ENCODE data around the gene CD1E. TPM values are rescaled to one million over a fixed set of nuclear protein-coding genes. Genes with fewer than 3 reads are reported as not detected.
"Not testable (repeated sequence)": the region's sequence is repeated elsewhere in the genome, so short reads cannot be mapped to it uniquely, and the experiment has no call there.

CD1E gene
- total and polyA plus RNA-seq, 5 donors from 2014 or later = not detected

DNA sequence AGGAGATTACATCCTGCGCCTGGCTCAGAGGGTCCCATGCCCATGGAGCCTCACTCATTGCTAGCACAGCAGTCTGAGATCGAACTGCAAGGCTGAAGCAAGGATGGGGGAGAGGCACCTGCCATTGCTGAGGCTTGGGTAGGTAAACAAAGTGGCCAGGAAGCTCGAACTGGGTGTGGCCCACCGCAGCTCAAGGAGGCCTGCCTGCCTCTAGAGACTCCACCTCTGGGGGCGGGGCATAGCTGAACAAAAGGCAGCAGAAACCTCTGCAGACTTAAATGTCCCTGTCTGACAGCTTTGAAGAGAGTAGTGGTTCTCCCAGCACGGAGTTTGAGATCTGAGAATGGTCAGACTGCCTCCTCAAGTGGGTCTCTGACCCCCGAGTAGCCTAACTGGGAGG is 17.3 kb upstream of the CD1E start:
- not testable (repeated sequence) for H3K4me3 ChIP-seq (ENCODE audit: low read depth, low read length); H3K27ac ChIP-seq (ENCODE audit: insufficient read depth, low read length, poor library complexity, severe bottlenecking); H3K36me3 ChIP-seq (ENCODE audit: control insufficient read depth, insufficient read depth, low read length); H3K9me3 Mint-ChIP-seq; H3K36me3 Mint-ChIP-seq; H3K27me3 ChIP-seq (ENCODE audit: control insufficient read depth, insufficient read depth, low read length); ATAC-seq (ENCODE audit: low read depth in 2 of 2); H3K27ac Mint-ChIP-seq; H3K4me1 ChIP-seq (ENCODE audit: control insufficient read depth, insufficient read depth, low read length, poor library complexity, severe bottlenecking); H3K9me3 ChIP-seq (ENCODE audit: control insufficient read depth in 2 of 2, low read length in 2 of 2); H3K4me3 Mint-ChIP-seq
- Mint-ChIP-seq H3K4me1 (peaks cover 0 to 19% (median 1%) of the 10 kb centered on the region in 4 donors), H3K27me3 (peaks cover 15% of the 10 kb centered on the region)
- DNase-seq = peak in 1 of 3 donors; percentile 71

GRCh38 chr1:158348946-158349345 is 4.7 kb upstream of the CD1E start:
- H3K4me3 Mint-ChIP-seq; H3K36me3 ChIP-seq (ENCODE audit: control insufficient read depth, insufficient read depth, low read length); H3K9me3 ChIP-seq (ENCODE audit: control insufficient read depth in 2 of 2, low read length in 2 of 2); DNase-seq; H3K27ac ChIP-seq (ENCODE audit: insufficient read depth, low read length, poor library complexity, severe bottlenecking); H3K36me3 Mint-ChIP-seq; ATAC-seq (ENCODE audit: low read depth in 2 of 2); H3K4me3 ChIP-seq (ENCODE audit: low read depth, low read length); H3K27me3 ChIP-seq (ENCODE audit: control insufficient read depth, insufficient read depth, low read length); H3K27ac Mint-ChIP-seq; H3K4me1 Mint-ChIP-seq; H3K27me3 Mint-ChIP-seq; H3K4me1 ChIP-seq (ENCODE audit: control insufficient read depth, insufficient read depth, low read length, poor library complexity, severe bottlenecking): not testable (repeated sequence)
- H3K9me3 Mint-ChIP-seq = peaks cover 0 to 10% (median 4%) of the 10 kb centered on the region in 7 donors

DNA sequence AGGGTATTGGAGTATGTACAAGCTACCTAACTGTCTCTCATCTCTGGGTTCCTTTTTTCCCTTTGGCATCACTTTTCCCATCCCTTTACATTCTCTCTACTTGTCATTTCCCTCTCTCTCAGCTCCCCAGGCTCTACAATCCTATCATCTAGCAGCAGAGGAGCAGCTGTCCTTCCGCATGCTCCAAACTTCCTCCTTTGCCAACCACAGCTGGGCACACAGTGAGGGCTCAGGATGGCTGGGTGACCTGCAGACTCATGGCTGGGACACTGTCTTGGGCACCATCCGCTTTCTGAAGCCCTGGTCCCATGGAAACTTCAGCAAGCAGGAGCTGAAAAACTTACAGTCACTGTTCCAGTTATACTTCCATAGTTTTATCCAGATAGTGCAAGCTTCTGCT is 561 bp downstream of the CD1E start:
- Mint-ChIP-seq H3K27me3 (peaks cover 7% of the 10 kb centered on the region), H3K4me1 (no peaks in the 10 kb centered on the region), H3K9me3 (no peaks in the 10 kb centered on the region), H3K4me3 (no peak overlapping the region), H3K27ac (no peak overlapping the region), H3K36me3 (no peaks in the 10 kb centered on the region)
- H3K9me3 ChIP-seq (ENCODE audit: control insufficient read depth in 2 of 2, low read length in 2 of 2) = no peaks in the 10 kb centered on the region
- ATAC-seq (ENCODE audit: low read depth in 2 of 2) (no peak), DNase-seq (no peak)
- H3K27ac ChIP-seq (ENCODE audit: insufficient read depth, low read length, poor library complexity, severe bottlenecking) = no peak overlapping the region
- H3K4me3 ChIP-seq (ENCODE audit: low read depth, low read length) = no peak overlapping the region
- H3K27me3 ChIP-seq (ENCODE audit: control insufficient read depth, insufficient read depth, low read length) = peaks cover 2% of the 10 kb centered on the region
- H3K4me1 ChIP-seq (ENCODE audit: control insufficient read depth, insufficient read depth, low read length, poor library complexity, severe bottlenecking) = no peaks in the 10 kb centered on the region
- no peaks in the 10 kb centered on the region for H3K36me3 ChIP-seq (ENCODE audit: control insufficient read depth, insufficient read depth, low read length)

DNA sequence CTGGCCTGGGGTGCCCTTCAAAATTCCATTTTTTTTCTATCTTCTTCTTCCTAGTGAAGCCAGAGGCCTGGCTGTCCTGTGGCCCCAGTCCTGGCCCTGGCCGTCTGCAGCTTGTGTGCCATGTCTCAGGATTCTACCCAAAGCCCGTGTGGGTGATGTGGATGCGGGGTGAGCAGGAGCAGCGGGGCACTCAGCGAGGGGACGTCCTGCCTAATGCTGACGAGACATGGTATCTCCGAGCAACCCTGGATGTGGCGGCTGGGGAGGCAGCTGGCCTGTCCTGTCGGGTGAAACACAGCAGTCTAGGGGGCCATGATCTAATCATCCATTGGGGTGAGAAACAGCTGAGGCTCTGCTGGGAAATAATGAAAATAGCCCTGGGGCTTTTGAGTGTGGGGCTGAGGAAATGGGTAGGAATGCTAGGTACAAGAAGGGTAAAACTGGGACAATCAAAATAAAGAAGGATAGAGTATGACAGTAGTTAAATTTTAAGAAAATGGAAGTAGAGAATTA is 2.1 kb downstream of the CD1E start:
- DNase-seq (no peak), ATAC-seq (ENCODE audit: low read depth in 2 of 2) (no peak)
- no peak overlapping the region for H3K4me3 Mint-ChIP-seq
- no peak overlapping the region for H3K27ac ChIP-seq (ENCODE audit: insufficient read depth, low read length, poor library complexity, severe bottlenecking)
- H3K36me3 ChIP-seq (ENCODE audit: control insufficient read depth, insufficient read depth, low read length) = no peaks in the 10 kb centered on the region
- no peaks in the 10 kb centered on the region for H3K36me3 Mint-ChIP-seq
- peaks cover 7% of the 10 kb centered on the region for H3K27me3 Mint-ChIP-seq
- H3K4me1 Mint-ChIP-seq = no peaks in the 10 kb centered on the region
- peaks cover 0 to 1% (median 0%) of the 10 kb centered on the region in 7 donors for H3K9me3 Mint-ChIP-seq
- peaks cover 2% of the 10 kb centered on the region for H3K27me3 ChIP-seq (ENCODE audit: control insufficient read depth, insufficient read depth, low read length)
- no peaks in the 10 kb centered on the region for H3K9me3 ChIP-seq (ENCODE audit: control insufficient read depth in 2 of 2, low read length in 2 of 2)
- H3K4me3 ChIP-seq (ENCODE audit: low read depth, low read length) = no peak overlapping the region
- H3K4me1 ChIP-seq (ENCODE audit: control insufficient read depth, insufficient read depth, low read length, poor library complexity, severe bottlenecking) = no peaks in the 10 kb centered on the region
- H3K27ac Mint-ChIP-seq = no peak overlapping the region

GRCh38 chr1:158356616-158357015 is 2.9 kb downstream of the CD1E start:
- Histone ChIP-seq H3K9me3 (ENCODE audit: control insufficient read depth in 2 of 2, low read length in 2 of 2) (no peaks in the 10 kb centered on the region), H3K27ac (ENCODE audit: insufficient read depth, low read length, poor library complexity, severe bottlenecking) (no peak overlapping the region), H3K36me3 (ENCODE audit: control insufficient read depth, insufficient read depth, low read length) (no peaks in the 10 kb centered on the region), H3K4me3 (ENCODE audit: low read depth, low read length) (no peak overlapping the region), H3K27me3 (ENCODE audit: control insufficient read depth, insufficient read depth, low read length) (peaks cover 2% of the 10 kb centered on the region), H3K4me1 (ENCODE audit: control insufficient read depth, insufficient read depth, low read length, poor library complexity, severe bottlenecking) (no peaks in the 10 kb centered on the region)
- H3K27me3 Mint-ChIP-seq = peaks cover 7% of the 10 kb centered on the region
- no peak overlapping the region for H3K27ac Mint-ChIP-seq
- ATAC-seq (ENCODE audit: low read depth in 2 of 2) (no peak), DNase-seq (no peak)
- H3K36me3 Mint-ChIP-seq = no peaks in the 10 kb centered on the region
- H3K4me3 Mint-ChIP-seq = no peak overlapping the region
- H3K9me3 Mint-ChIP-seq = peaks cover 0 to 1% (median 0%) of the 10 kb centered on the region in 7 donors
- no peaks in the 10 kb centered on the region for H3K4me1 Mint-ChIP-seq

GRCh38 chr1:158357441-158357840 is 3.7 kb downstream of the CD1E start:
- no peak overlapping the region for H3K27ac Mint-ChIP-seq
- H3K36me3 Mint-ChIP-seq = no peaks in the 10 kb centered on the region
- no peaks in the 10 kb centered on the region for H3K9me3 ChIP-seq (ENCODE audit: control insufficient read depth in 2 of 2, low read length in 2 of 2)
- peaks cover 7% of the 10 kb centered on the region for H3K27me3 Mint-ChIP-seq
- no peak overlapping the region for H3K27ac ChIP-seq (ENCODE audit: insufficient read depth, low read length, poor library complexity, severe bottlenecking)
- no peak overlapping the region for H3K4me3 Mint-ChIP-seq
- peaks cover 0 to 1% (median 0%) of the 10 kb centered on the region in 7 donors for H3K9me3 Mint-ChIP-seq
- ATAC-seq (ENCODE audit: low read depth in 2 of 2) = no peak
- no peak overlapping the region for H3K4me3 ChIP-seq (ENCODE audit: low read depth, low read length)
- DNase-seq = no peak
- no peaks in the 10 kb centered on the region for H3K4me1 Mint-ChIP-seq
- H3K36me3 ChIP-seq (ENCODE audit: control insufficient read depth, insufficient read depth, low read length) = no peaks in the 10 kb centered on the region
- H3K4me1 ChIP-seq (ENCODE audit: control insufficient read depth, insufficient read depth, low read length, poor library complexity, severe bottlenecking) = no peaks in the 10 kb centered on the region
- peaks cover 2% of the 10 kb centered on the region for H3K27me3 ChIP-seq (ENCODE audit: control insufficient read depth, insufficient read depth, low read length)

DNA sequence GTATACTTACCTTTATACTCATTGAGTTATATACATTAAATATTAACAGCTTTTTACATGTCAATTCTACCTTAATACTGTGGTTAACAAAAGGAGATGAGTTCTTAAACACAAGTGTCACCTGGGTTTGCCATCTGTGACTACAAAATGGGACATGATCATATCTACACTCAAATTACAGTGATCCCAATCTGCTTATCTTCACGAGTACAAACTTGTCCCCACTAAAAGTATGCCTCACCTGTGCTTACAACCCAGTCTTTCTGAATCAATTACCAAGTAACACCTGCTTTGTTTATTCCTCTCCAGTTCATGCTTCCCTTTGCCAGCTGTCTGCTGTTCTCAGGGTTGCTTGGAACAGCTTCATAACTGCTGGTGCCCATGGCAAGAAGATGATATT is 8.8 kb downstream of the CD1E start:
- peaks cover 5% of the 10 kb centered on the region for H3K27me3 Mint-ChIP-seq
- H3K4me1 Mint-ChIP-seq = no peaks in the 10 kb centered on the region
- H3K27ac ChIP-seq (ENCODE audit: insufficient read depth, low read length, poor library complexity, severe bottlenecking) = no peak overlapping the region
- H3K36me3 Mint-ChIP-seq = no peaks in the 10 kb centered on the region
- no peak overlapping the region for H3K27ac Mint-ChIP-seq
- H3K9me3 ChIP-seq (ENCODE audit: control insufficient read depth in 2 of 2, low read length in 2 of 2) = no peaks in the 10 kb centered on the region
- no peak for DNase-seq
- H3K4me1 ChIP-seq (ENCODE audit: control insufficient read depth, insufficient read depth, low read length, poor library complexity, severe bottlenecking) = no peaks in the 10 kb centered on the region
- ATAC-seq (ENCODE audit: low read depth in 2 of 2) = no peak
- H3K36me3 ChIP-seq (ENCODE audit: control insufficient read depth, insufficient read depth, low read length) = no peaks in the 10 kb centered on the region
- peaks cover 0 to 3% (median 0%) of the 10 kb centered on the region in 7 donors for H3K9me3 Mint-ChIP-seq
- no peak overlapping the region for H3K4me3 Mint-ChIP-seq
- peaks cover 2% of the 10 kb centered on the region for H3K27me3 ChIP-seq (ENCODE audit: control insufficient read depth, insufficient read depth, low read length)
- H3K4me3 ChIP-seq (ENCODE audit: low read depth, low read length) = no peak overlapping the region

DNA sequence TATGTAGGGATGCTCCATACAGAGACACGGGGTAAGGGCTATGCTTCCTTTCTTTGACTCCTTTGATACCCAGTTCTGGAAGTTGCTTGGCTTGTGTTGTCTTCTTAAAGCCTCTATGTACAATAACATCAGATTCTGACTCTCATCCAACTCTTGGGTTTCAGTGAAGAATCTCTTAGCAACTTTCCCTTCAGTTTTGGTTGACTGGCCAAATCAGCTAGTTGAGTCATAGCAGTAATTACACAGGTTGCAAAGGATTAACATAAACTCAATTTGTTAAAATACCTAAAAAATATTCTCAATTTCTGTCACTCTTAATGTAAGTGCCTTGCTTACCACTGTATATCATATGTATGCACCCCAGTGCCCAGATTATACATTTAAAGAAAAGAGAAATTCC is 9.2 kb downstream of the CD1E start:
- Mint-ChIP-seq H3K4me1 (no peaks in the 10 kb centered on the region), H3K27ac (no peak overlapping the region), H3K9me3 (peaks cover 0 to 3% (median 0%) of the 10 kb centered on the region in 7 donors), H3K36me3 (no peaks in the 10 kb centered on the region), H3K4me3 (no peak overlapping the region), H3K27me3 (peaks cover 5% of the 10 kb centered on the region)
- Histone ChIP-seq H3K36me3 (ENCODE audit: control insufficient read depth, insufficient read depth, low read length) (no peaks in the 10 kb centered on the region), H3K9me3 (ENCODE audit: control insufficient read depth in 2 of 2, low read length in 2 of 2) (no peaks in the 10 kb centered on the region), H3K27me3 (ENCODE audit: control insufficient read depth, insufficient read depth, low read length) (peaks cover under 1% of the 10 kb centered on the region), H3K27ac (ENCODE audit: insufficient read depth, low read length, poor library complexity, severe bottlenecking) (no peak overlapping the region), H3K4me3 (ENCODE audit: low read depth, low read length) (no peak overlapping the region), H3K4me1 (ENCODE audit: control insufficient read depth, insufficient read depth, low read length, poor library complexity, severe bottlenecking) (no peaks in the 10 kb centered on the region)
- no peak for ATAC-seq (ENCODE audit: low read depth in 2 of 2)
- no peak for DNase-seq
